ENCODE results near the gene ARID5B. TPM values are rescaled to one million over a fixed set of nuclear protein-coding genes. Genes with fewer than 3 reads are reported as not detected.

ARID5B gene
- polyA plus RNA-seq, 3 donors: 1.00 to 2.5 (median 1.5) TPM

- Histone ChIP-seq H3K9ac (ENCODE audit: insufficient read depth, low read length, poor library complexity, severe bottlenecking) (no peak overlapping the region), H4K20me1 (ENCODE audit: insufficient read depth, low read length) (no peaks in the 10 kb centered on the region), H3K27me3 (ENCODE audit: control insufficient read depth in 2 of 2, insufficient read depth in 2 of 2, low read length in 2 of 2) (no peaks in the 10 kb centered on the region), H3K4me3 (replicated peaks in 1 of 3; ENCODE audit: low read depth in 2 of 3, low read length in 3 of 3) (no peak overlapping the region), H3K27ac (ENCODE audit: low read depth in 1 of 2, low read length in 2 of 2) (no peak overlapping the region), H3K9me3 (replicated peaks in 1 of 2; ENCODE audit: control insufficient read depth in 1 of 2, insufficient read depth in 1 of 2, low read length in 2 of 2) (no peaks in the 10 kb centered on the region), H3K79me2 (ENCODE audit: insufficient read depth, low read length) (peaks cover 4% of the 10 kb centered on the region), H3K4me1 (ENCODE audit: control insufficient read depth in 1 of 2, insufficient read depth in 2 of 2, low read length in 2 of 2) (peaks cover 8 to 12% of the 10 kb centered on the region in 2 donors), H3K4me2 (replicated peaks; ENCODE audit: extremely low read depth, low read length, poor library complexity, severe bottlenecking) (no peak overlapping the region), H2AFZ (ENCODE audit: insufficient read depth, low read depth, low read length, poor library complexity, severe bottlenecking) (no peak overlapping the region), H3K36me3 (replicated peaks in 1 of 2; ENCODE audit: control insufficient read depth in 1 of 2, insufficient read depth in 2 of 2, low read length in 2 of 2) (no peaks in the 10 kb centered on the region)
- peaks cover 0 to 2% of the 10 kb centered on the region in 2 donors for H3K36me3 Mint-ChIP-seq
- H3K4me3 Mint-ChIP-seq: no peak overlapping the region
- no CpG with 5 or more reads among the region's 6 CpGs for WGBS (ENCODE audit: insufficient coverage)
- DNase-seq: no peak
- H3K27me3 Mint-ChIP-seq (ENCODE audit: low read depth in 3 of 3): no peaks in the 10 kb centered on the region
- no peak for TF ChIP-seq CTCF (IDR thresholded peaks at IDR 0.05)
- peaks cover 25% of the 10 kb centered on the region for H3K4me1 Mint-ChIP-seq
- no peaks in the 10 kb centered on the region for H3K9me3 Mint-ChIP-seq
- peak overlapping the region in 2 of 7 donors; percentile 38 to 42 for H3K27ac Mint-ChIP-seq
- intact Hi-C loops (cut with micrococcal nuclease): no loop called here
These were observed 121.3 kb downstream of the ARID5B start for GRCh38 chr10:62022830-62023229.

- Mint-ChIP-seq H3K27me3 (ENCODE audit: low read depth in 3 of 3) (no peaks in the 10 kb centered on the region), H3K9me3 (no peaks in the 10 kb centered on the region), H3K36me3 (peaks cover under 1 to 2% of the 10 kb centered on the region in 2 donors), H3K4me1 (peaks cover 25% of the 10 kb centered on the region), H3K4me3 (no peak overlapping the region), H3K27ac (peak overlapping the region in 2 of 7 donors; percentile 38 to 43)
- no peak overlapping the region for H3K4me3 ChIP-seq (replicated peaks in 1 of 3; ENCODE audit: low read depth in 2 of 3, low read length in 3 of 3)
- no peak for TF ChIP-seq CTCF (IDR thresholded peaks at IDR 0.05)
- no peak overlapping the region for H3K27ac ChIP-seq (ENCODE audit: low read depth in 1 of 2, low read length in 2 of 2)
- WGBS (ENCODE audit: insufficient coverage): no CpG with 5 or more reads among the region's 1 CpG
- intact Hi-C loops (cut with micrococcal nuclease): no loop called here
- no peak overlapping the region for H3K9ac ChIP-seq (ENCODE audit: insufficient read depth, low read length, poor library complexity, severe bottlenecking)
- no peaks in the 10 kb centered on the region for H3K9me3 ChIP-seq (replicated peaks in 1 of 2; ENCODE audit: control insufficient read depth in 1 of 2, insufficient read depth in 1 of 2, low read length in 2 of 2)
- H3K27me3 ChIP-seq (ENCODE audit: control insufficient read depth in 2 of 2, insufficient read depth in 2 of 2, low read length in 2 of 2): no peaks in the 10 kb centered on the region
- no peaks in the 10 kb centered on the region for H3K79me2 ChIP-seq (ENCODE audit: insufficient read depth, low read length)
- H2AFZ ChIP-seq (ENCODE audit: insufficient read depth, low read depth, low read length, poor library complexity, severe bottlenecking): no peak overlapping the region
- no peak for DNase-seq
- H3K4me1 ChIP-seq (ENCODE audit: control insufficient read depth in 1 of 2, insufficient read depth in 2 of 2, low read length in 2 of 2): peaks cover 8 to 12% of the 10 kb centered on the region in 2 donors
- H3K4me2 ChIP-seq (replicated peaks; ENCODE audit: extremely low read depth, low read length, poor library complexity, severe bottlenecking): no peak overlapping the region
- H4K20me1 ChIP-seq (ENCODE audit: insufficient read depth, low read length): no peaks in the 10 kb centered on the region
- H3K36me3 ChIP-seq (replicated peaks in 1 of 2; ENCODE audit: control insufficient read depth in 1 of 2, insufficient read depth in 2 of 2, low read length in 2 of 2): no peaks in the 10 kb centered on the region
These were observed 121.8 kb downstream of the ARID5B start for GRCh38 chr10:62023329-62023728.
